ENCODE data around the gene ZNF281. TPM values are rescaled to one million over a fixed set of nuclear protein-coding genes. Genes with fewer than 3 reads are reported as not detected.

The ZNF281 gene
- total RNA-seq, 4 donors from 2014 or later, result 6.3 to 12.2 (median 8.7) TPM

DNA sequence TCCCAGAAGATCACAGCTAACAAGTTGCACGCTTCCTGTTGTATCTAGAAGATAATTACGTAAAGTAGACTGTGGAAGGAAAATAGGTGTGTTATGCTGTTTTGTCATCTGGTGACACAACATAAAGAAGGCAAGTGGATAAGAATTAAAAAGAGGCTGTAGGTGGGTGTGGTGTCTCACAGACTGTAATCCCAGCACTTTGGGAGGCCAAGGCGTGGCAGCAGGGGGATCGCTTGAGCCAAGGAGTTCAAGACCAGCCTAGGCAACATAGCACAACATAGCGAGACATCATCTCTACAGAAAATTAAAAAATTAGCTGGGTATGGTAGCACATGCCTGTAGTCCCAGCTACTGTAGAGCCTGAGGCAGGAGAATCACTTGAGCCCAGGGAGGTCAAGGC is 17.9 kb upstream of the ZNF281 start:
- no peaks in the 10 kb centered on the region for H3K36me3 ChIP-seq
- H3K4me3 ChIP-seq, result no peak overlapping the region
- no peak for TF ChIP-seq POLR2A (IDR thresholded peaks at IDR 0.05)
- TF ChIP-seq, protein P1, sequence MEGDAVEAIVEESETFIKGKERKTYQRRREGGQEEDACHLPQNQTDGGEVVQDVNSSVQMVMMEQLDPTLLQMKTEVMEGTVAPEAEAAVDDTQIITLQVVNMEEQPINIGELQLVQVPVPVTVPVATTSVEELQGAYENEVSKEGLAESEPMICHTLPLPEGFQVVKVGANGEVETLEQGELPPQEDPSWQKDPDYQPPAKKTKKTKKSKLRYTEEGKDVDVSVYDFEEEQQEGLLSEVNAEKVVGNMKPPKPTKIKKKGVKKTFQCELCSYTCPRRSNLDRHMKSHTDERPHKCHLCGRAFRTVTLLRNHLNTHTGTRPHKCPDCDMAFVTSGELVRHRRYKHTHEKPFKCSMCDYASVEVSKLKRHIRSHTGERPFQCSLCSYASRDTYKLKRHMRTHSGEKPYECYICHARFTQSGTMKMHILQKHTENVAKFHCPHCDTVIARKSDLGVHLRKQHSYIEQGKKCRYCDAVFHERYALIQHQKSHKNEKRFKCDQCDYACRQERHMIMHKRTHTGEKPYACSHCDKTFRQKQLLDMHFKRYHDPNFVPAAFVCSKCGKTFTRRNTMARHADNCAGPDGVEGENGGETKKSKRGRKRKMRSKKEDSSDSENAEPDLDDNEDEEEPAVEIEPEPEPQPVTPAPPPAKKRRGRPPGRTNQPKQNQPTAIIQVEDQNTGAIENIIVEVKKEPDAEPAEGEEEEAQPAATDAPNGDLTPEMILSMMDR (IDR thresholded peaks at IDR 0.05), result no peak
- no peaks in the 10 kb centered on the region for H3K27me3 ChIP-seq
- DNase-seq, result no peak
- H3K9me3 ChIP-seq, result no peaks in the 10 kb centered on the region
- no peaks in the 10 kb centered on the region for H3K4me1 ChIP-seq
- H3K27ac ChIP-seq, result no peak overlapping the region

DNA sequence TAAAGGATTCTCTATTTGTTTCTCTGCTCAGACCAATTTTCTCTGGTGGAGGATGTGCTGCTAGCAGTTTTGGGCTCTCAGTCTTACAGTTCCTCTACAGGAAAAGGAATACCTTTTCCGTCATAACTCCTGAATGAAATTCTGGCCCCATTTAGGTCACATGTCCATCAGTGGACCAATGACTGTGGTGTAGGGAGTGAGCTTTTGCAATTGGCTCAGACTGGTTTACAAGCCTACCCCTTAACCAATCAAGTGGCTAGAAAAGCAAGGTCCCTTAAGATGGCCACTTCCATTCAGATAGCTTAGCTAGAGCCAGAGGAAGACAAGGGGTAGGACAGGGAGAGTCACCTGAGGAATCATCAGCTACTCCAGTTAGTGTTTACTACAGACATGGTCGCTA is 16.4 kb upstream of the ZNF281 start:
- no peaks in the 10 kb centered on the region for H3K27me3 ChIP-seq
- H3K9me3 ChIP-seq, result no peaks in the 10 kb centered on the region
- no peak overlapping the region for H3K4me3 ChIP-seq
- no peaks in the 10 kb centered on the region for H3K36me3 ChIP-seq
- H3K27ac ChIP-seq, result no peak overlapping the region
- TF ChIP-seq POLR2A (IDR thresholded peaks at IDR 0.05), result no peak
- TF ChIP-seq, protein P1 (IDR thresholded peaks at IDR 0.05), result no peak
- H3K4me1 ChIP-seq, result no peaks in the 10 kb centered on the region
- DNase-seq, result no peak

DNA sequence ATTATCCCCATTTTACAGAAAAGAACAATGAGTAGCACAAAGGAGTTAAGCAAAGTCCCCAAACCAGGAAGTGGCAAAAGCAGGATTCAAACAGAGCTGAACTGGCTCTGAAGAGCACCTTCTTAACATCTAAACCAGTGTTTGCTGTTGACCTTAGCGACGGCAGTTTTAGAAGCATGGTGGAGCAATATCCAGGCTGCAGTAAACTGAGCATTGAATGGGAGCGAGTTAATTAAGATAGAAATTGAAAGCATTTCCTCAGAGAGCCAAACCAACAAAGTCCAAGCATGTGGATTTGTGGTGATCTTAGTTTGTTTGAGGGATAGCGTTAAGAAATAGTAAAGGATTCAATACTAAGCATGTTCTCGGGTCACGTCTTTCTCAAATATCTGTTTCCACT is 13.4 kb upstream of the ZNF281 start:
- Histone ChIP-seq H3K9me3 (no peaks in the 10 kb centered on the region), H3K36me3 (no peaks in the 10 kb centered on the region), H3K4me1 (no peaks in the 10 kb centered on the region), H3K4me3 (no peak overlapping the region), H3K27ac (no peak overlapping the region), H3K27me3 (no peaks in the 10 kb centered on the region)
- TF ChIP-seq, protein P1 (IDR thresholded peaks at IDR 0.05), result no peak
- no peak for TF ChIP-seq POLR2A (IDR thresholded peaks at IDR 0.05)
- DNase-seq, result no peak

DNA sequence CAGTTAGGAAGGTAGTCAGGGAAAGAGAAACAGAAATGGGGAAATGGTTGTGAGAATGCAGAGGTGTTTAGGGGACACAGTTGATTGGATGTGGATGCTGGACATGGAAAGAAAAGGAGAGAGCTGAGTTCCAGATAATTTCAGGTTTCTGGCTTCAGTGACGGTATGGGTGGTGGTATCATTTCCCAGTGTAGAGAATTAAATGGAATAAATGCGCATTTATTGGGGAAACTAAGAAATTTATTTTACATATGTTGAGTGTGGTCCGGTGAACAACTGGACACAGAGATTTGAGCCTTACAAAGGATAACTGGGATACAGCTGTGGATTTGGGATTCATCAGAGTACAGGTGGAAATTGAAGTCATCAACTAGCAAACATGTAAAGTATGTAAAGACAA is 12.4 kb upstream of the ZNF281 start:
- H3K4me3 ChIP-seq, result no peak overlapping the region
- DNase-seq, result no peak
- H3K27me3 ChIP-seq, result no peaks in the 10 kb centered on the region
- H3K4me1 ChIP-seq, result no peaks in the 10 kb centered on the region
- H3K36me3 ChIP-seq, result no peaks in the 10 kb centered on the region
- no peaks in the 10 kb centered on the region for H3K9me3 ChIP-seq
- H3K27ac ChIP-seq, result no peak overlapping the region
- TF ChIP-seq, protein P1 (IDR thresholded peaks at IDR 0.05), result no peak
- no peak for TF ChIP-seq POLR2A (IDR thresholded peaks at IDR 0.05)

DNA sequence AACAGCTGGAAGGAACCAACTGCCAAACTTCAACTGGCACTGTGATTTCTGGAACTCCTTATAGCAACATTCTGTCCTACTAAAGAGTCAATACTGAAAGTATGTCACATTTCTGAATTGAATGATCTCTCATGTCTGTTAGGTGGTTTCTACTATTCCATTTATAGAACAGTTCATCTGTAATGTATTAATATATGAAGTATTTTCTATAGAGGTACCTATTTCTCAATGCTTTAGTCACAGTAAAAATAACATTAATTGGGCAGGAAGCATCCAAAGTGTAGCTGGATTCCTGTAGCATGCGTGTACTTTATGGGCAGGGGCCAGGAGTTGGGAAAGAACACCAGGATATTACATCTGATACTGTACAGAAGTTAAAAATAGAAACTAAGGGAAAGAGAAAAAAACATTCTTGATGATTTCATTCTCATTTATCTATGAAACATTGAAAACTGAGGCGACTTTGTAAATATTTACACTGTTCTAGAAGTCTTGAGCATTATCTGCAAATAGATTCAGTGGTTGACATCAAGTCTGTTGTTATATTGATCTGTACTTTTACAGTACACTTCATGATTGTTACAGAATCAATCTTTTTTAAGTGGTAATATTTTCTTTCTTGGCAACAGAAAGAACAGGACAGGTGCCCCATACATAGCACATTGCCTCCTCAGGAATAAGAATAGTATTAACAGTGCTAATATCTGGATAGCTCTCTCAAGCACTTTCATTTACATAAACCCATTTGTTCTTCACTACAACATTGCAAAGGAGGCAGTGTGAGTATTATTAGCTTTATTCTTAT is 6.2 kb upstream of the ZNF281 start:
- no peak for TF ChIP-seq POLR2A (IDR thresholded peaks at IDR 0.05)
- TF ChIP-seq, protein P1 (IDR thresholded peaks at IDR 0.05), result no peak
- no peaks in the 10 kb centered on the region for H3K27me3 ChIP-seq
- no peak overlapping the region for H3K4me3 ChIP-seq
- H3K36me3 ChIP-seq, result no peaks in the 10 kb centered on the region
- DNase-seq, result peak in 1 of 3 donors; percentile 68
- no peaks in the 10 kb centered on the region for H3K9me3 ChIP-seq
- H3K4me1 ChIP-seq, result peaks cover 0 to 13% (median 0%) of the 10 kb centered on the region in 4 donors
- peak overlapping the region in 2 of 4 donors; percentile 23 to 40 for H3K27ac ChIP-seq

Data from Peyer's patch (tissue), 4 donors.